OCI-LY3 (cell line): ENCODE data around the gene SPARCL1.

ENCODE experiments used
- CTCF ChIP-seq: fragments of 200-600, 300-600 bp; sonication (generic); IDR thresholded peaks from 2 replicates; pipeline ENCODE4 v1.5.1; 2014; ENCODE audit warnings: antibody characterized with exemption, low read length, low read depth
- EZH2phosphoT487 ChIP-seq: fragments of 200-600 bp; shearing (Covaris generic); IDR thresholded peaks from 2 replicates; pipeline ENCODE4 v1.6.1; 2018; ENCODE audit warnings: antibody characterized with exemption, mixed run types, low read depth

GRCh38 chr4:87512400-87512799 lies 16.8 kb downstream of the SPARCL1 start:
- TF ChIP-seq CTCF, result no peak
- no peak for TF ChIP-seq EZH2phosphoT487
